Activated gamma-delta T cell (primary cell): ENCODE results near the gene EYS.
"Not testable (repeated sequence)": the region's sequence is repeated elsewhere in the genome, so short reads cannot be mapped to it uniquely, and the experiment has no call there.

Experiments used
- DNase-seq: peaks from one replicate; lab custom pipeline; 2025; lab: John Stamatoyannopoulos, UW

Gene EYS

GRCh38 chr6:64301307-64302236 lies 1405.5 kb downstream of the EYS start:
- DNase-seq: no peak

- DNase-seq: no peak
Measured at GRCh38 chr6:64299176-64299575, 1407.8 kb downstream of the EYS start.

- no peak for DNase-seq
Measured at GRCh38 chr6:64294034-64294433, 1413.0 kb downstream of the EYS start.

GRCh38 chr6:64293298-64293697 lies 1413.7 kb downstream of the EYS start:
- DNase-seq: no peak

GRCh38 chr6:64290867-64291266 lies 1416.2 kb downstream of the EYS start:
- DNase-seq: no peak

GRCh38 chr6:64289931-64290330 lies 1417.1 kb downstream of the EYS start:
- DNase-seq: no peak

- DNase-seq: no peak
Measured at GRCh38 chr6:64288351-64288750, 1418.7 kb downstream of the EYS start.

GRCh38 chr6:64281167-64281566 lies 1425.9 kb downstream of the EYS start:
- DNase-seq: no peak

GRCh38 chr6:64280569-64280968 lies 1426.5 kb downstream of the EYS start:
- no peak for DNase-seq

GRCh38 chr6:64270083-64270482 lies 1436.9 kb downstream of the EYS start:
- no peak for DNase-seq

GRCh38 chr6:64266351-64266821 lies 1440.6 kb downstream of the EYS start:
- no peak for DNase-seq

- DNase-seq: no peak
Measured at GRCh38 chr6:64263778-64264177, 1443.2 kb downstream of the EYS start.

- DNase-seq: no peak
Measured at GRCh38 chr6:64259372-64259771, 1447.7 kb downstream of the EYS start.

- DNase-seq: no peak
Measured at GRCh38 chr6:64258752-64259151, 1448.3 kb downstream of the EYS start.

GRCh38 chr6:64258302-64258701 lies 1448.7 kb downstream of the EYS start:
- DNase-seq: no peak

GRCh38 chr6:64257586-64257985 lies 1449.4 kb downstream of the EYS start:
- DNase-seq: no peak

- DNase-seq: no peak
Measured at GRCh38 chr6:64256483-64256882, 1450.5 kb downstream of the EYS start.

- DNase-seq: no peak
Measured at GRCh38 chr6:64255000-64255399, 1452.0 kb downstream of the EYS start.

GRCh38 chr6:64254558-64254957 lies 1452.5 kb downstream of the EYS start:
- DNase-seq: no peak

- DNase-seq: no peak
Measured at GRCh38 chr6:64252256-64252655, 1454.8 kb downstream of the EYS start.

- DNase-seq: no peak
Measured at GRCh38 chr6:64250126-64250525, 1456.9 kb downstream of the EYS start.

- DNase-seq: no peak
Measured at GRCh38 chr6:64249115-64249514, 1457.9 kb downstream of the EYS start.

- DNase-seq: no peak
Measured at GRCh38 chr6:64243618-64244017, 1463.4 kb downstream of the EYS start.

GRCh38 chr6:64238908-64239307 lies 1468.1 kb downstream of the EYS start:
- DNase-seq: not testable (repeated sequence)
